Dermis microvascular lymphatic vessel endothelial cell (primary cell): ENCODE results near the gene LRBA. TPM values are rescaled to one million over a fixed set of nuclear protein-coding genes. Genes with fewer than 3 reads are reported as not detected.

Experiments
- DNase-seq, 2 donors: peaks; one replicate each; pipeline versions ENCODE4 v3.0.0 to v3.0.0-alpha.2; 2010; ENCODE audit warnings: low read depth in 2 of 2
- total RNA-seq: library from RNA; depleted of rRNA; stranded (reverse); fragments of >200 nt; gene quantifications from 2 replicates; pipeline ENCODE4 v1.2.1, GENCODE V29; 2014

Gene LRBA
- total RNA-seq, 1 donor from 2014 or later, result 53.9 TPM

DNA sequence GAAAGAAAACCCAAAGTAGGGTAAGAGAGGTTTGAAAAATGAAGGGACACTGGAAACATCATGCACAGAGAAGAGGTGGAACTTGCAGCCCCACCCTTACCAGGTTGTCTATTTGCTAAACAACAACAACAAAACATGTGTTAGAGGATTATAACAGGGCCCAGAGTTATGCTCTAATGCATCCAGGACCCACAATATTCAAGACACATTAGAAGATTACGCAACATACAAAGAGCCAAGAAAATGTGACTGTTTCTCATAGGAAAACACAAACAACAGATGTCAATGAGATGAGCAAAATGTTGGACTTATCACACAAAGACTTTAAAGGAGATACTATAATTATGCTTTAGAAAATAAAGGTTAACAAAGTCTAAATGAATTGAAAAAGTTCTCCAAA, 128.5 kb downstream of the LRBA start:
- DNase-seq, result no peak

DNA sequence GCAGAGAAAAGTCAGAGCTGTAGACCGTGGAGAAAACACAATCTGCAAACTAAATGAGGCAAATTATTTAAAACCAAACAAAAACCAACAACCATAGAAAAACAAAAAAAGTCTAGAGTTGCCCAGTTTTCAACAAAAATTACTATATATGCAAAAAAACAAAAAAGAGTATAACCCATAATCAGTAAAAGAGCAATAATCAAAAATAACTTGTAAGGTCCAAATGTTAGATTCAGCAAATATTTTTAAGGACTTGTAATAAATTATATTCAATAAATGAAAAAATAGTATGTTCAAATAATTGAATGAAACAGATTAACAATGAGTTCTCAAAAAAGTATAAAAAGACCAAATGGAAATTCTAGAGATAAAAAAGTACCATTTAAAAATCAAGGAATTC, 130.5 kb downstream of the LRBA start:
- no peak for DNase-seq

DNA sequence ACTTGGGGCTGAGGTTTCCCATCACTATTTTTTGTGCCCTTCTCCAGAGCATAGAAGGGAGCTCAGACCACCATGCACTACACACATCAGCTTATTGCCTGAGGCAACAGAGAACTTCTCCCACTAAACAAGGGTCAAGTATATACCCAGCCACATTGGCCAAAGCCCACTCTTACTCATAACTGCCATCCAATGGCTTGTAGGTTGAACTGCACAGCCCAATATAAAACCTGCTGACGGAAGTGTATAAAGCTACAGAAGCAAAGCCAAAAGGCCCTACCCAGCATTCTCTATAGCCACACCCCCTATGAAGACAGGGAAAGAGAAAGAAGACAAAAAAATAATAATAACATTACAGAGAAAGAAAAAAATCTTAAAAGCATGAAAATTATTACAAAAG, 139.7 kb downstream of the LRBA start:
- no peak for DNase-seq

DNA sequence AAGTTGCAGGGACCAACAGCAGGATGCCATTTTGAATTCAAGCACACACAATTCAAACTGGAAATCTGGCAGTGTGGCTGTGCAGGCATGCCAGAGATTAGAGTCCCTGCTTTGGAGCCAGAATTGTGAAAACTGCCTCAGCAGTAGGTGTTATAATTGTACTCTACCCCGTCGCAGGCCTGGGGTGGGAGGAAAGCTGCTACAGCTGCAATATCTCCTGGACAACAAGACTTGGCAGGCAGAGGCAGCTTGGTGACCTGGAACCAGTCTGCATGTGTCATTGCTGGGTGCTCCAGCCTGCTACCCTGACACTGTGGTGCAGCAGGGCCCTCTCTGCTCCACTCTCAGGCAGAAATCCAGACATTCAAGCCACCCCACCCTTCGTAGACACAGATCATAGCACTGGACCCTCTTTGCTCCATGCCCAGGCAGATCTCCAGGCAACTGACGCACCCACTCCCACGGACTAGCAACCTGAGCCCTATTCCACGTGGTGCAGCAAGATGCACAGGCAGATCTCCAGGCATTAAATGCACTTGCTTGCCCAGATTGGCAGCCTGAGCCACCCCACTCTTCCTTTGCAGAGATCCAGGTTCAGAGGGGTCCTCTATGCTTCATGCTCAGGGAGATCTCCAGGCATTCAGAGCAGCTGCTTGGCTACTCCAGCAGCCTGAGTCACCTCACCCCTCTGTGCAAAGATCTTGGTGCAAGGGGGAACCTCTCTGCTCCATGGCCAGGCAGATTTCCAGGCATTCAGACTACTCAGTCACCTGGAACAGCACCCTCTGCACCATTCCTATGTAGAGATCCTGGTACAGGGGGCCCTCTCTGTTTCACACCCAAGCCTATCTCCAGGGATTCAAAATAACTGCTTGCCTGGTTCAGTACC, 140.5 kb downstream of the LRBA start:
- DNase-seq, result no peak

DNA sequence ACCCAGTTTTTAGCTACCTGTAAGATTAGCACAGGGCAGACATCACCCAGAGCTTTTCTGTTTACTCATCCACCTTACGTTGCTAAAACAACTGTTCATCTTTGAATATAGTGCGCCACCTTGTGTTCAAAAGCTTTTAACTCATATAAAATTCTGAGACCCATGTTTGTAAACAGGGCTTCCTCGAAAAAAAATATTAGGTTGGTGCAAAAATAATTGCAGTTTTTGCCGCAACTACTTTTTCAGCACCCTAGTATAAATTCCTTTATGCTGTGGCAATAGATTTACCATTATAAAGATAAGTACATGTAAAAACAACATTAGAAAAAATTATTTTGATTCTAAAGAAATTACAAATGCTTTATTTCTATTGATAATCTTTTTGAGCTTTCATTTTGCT, 147.9 kb downstream of the LRBA start:
- DNase-seq, result peak; percentile 78 to 84

DNA sequence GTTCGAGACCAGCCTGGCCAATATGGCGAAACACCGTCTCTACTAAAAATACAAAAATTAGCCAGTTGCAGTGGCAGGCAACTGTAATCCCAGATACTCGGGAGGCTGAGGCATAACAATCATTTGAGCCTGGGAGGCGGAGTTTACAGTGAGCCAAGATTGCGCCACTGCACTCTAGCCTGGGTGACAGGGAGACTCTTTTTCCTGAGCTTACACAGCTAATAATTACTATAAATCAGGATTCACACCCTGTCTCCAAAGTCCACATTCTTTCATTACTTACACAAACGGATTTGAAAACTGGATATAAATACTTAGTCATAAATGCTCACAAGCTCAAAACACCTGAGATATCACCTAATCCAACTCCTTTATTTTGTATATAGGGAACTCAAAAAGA, 151.6 kb downstream of the LRBA start:
- no peak for DNase-seq

DNA sequence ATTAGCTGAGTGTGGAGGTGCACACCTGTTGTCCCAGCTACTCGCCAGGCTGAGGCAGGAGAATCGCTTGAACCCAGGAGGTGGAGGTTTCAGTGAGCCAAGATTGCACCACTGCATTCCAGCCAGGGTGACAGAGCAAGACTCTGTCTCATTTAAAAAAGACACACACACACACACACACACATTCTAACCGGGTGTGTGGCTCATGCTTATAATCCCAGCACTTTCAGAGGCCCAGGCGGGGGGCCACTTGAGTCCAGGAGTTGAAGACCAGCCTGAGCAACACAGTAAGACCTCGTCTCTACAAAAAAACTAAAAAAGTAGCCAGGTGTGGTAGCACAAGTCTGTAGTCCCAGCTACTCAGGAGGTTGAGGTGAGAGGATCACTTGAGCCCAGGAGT, 152.3 kb downstream of the LRBA start:
- no peak for DNase-seq

DNA sequence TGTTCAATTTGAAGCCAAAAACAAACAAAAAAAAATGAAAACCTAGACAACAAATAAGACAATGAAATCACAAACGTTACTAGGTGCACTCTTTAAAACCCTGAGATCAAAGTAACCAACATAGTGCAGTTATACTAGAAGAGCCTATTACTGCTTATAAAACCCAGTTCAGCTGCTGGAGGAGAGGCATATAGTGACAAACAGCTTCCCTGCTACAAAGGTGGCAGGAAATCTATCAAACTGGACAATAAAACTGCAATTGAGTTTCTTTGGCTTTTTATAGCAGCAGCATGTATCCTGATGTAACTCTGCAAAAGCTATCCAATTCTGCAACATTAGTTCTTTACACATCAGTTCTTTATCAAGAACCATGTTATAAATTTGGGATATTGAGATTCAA, 155.6 kb downstream of the LRBA start:
- DNase-seq, result no peak

DNA sequence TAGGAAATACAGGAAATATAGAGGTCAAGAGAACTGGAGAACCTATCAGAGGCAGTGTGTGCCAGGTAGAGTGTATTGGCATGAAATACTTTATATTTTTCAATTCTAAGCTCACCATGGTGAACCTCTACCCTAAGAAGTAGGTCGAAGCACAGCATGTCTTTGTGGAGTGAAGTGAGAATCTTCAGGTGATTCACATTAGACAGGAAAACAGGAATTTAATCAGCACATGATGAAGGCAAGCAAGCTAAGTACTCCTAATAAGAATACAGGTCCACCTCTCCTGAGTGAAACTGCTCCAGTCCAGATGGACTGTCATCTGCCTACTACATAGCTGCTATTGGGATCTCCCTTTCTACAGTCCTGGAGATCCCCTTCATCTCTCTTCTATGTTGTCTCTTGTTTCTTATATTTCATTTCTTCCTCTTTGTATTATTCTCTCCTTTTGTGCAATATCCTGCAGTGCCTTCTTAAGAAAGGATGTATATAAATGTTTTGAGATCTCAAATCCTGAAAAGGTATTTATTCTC, 159.0 kb downstream of the LRBA start:
- DNase-seq, result no peak

DNA sequence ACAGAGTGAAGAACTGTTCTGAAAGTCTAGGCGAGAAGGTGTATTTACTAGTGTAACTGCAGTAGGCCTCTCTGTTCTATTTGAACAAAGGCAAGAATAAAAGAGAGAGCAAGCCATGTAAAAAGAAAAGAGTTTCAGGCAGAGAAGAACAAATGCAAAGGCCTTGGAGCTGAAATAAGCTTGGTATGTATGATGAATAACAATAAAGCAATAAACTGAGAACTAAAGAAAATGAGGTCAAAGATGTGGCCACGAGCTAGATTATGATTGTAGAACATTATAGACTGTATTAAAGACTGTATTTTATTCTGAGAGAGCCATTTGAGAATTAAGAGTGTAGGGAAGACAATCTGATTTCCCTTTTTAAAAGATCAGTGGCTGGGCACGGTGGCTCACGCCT, 160.5 kb downstream of the LRBA start:
- DNase-seq, result no peak

DNA sequence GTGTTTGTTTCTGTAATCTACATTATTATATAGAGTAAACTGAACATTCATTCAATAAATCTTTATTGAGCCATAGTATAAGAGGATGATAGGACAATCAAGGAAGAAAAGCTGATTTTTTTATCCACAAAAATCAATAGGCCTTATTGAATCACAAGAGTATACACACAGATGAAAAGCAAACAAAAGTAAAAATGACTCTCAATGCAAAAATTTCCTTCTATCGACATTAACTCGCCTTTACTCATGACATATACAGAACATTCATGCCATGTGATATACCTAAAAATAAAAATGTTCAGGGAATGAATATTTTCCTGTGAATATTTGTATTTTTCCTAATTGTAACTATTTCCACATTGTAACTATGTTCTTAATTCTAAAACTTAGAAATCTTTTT, 161.2 kb downstream of the LRBA start:
- DNase-seq, result no peak

DNA sequence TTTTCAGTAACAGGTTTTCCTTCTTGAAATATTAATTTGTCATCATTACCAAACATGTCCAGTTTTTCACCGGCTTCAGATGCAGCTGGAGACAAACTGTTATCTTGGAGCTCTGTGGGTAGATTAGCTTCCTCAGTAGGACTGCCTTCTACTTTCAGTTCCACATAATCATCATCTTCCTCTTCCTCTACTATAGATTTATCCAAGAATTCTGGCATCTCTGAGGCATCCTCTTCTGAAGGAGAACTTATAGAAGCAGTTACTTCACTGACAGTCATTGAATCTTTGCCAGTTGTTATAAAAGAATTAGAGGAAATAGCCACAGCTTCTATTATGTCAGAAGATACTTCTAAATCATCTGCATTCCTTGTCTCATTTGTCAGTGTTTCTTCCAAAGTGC, 162.9 kb downstream of the LRBA start:
- DNase-seq, result no peak

DNA sequence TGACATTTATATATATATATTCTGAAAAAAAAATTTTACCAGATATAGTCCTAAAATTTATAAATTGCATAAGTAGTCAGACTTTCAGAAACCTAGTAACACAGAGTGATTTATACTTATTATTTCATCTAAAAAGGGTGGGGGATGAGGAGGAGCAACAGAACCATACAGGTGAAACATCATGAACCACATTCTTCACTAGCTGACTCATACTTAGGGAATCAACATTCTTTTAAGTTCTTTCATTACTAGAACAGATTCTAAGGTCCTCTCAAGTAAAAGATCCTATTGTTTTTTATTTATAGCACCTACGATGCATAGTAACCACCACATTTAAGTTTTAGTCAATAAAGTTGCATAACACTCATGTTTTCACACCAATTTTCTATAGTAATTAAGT, 166.1 kb downstream of the LRBA start:
- DNase-seq, result no peak

DNA sequence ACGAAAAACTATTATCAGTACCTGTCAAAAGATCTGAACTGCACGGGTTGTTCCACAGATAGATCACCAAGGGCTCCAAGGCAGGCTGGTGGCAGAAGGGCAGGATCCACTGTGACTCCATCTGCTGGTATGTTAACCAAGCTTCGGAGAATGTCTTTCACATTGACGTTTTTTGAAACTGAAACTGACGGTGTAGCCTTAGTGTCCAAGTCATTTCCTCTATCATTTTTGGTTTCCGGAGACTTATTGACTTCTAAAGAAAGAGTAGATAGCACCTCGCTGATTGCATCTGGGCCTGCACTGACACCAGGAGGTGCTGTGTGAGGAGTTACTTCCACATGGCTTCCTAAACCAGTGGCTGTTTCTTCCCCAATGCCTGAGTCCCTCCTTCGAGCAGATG, 186.9 kb downstream of the LRBA start:
- DNase-seq, result no peak

DNA sequence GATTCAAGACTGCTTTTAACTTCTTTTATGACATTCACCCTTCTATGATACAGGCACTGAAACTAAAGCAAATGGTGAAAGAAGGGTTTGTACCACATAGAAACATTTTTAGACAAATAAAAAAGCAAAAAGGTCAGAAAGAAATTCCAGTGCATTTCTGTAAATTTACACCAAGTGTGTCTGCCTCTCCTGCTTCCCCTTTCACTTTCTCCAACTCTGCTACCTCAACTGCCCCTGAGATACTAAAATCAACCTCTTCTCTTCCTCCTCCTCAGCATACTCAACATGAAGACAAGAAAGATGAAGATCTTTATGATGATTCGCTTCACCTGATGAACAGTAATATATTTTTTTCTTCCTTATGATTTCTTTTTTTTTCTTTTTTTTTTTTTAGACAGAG, 187.9 kb downstream of the LRBA start:
- no peak for DNase-seq

DNA sequence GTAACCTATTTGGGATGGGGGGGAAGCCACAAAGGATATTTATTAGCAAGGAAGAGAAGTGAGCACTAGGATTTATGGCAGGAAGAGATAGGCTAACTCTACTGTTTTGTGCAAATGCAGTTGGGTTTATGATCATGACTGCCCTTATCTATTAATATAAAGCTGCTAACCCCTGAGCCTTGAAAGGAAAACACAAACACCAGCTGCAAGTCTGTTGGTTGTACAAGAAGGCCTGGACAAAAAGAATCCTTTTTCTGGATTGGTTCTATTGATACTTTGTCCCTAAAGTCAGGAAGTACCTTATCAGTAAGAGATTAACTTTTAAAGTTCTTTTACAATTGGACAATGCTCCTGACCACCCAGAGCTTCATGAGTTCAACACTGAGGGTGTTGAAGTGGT, 188.8 kb downstream of the LRBA start:
- DNase-seq, result peak in 1 of 2 donors; percentile 32

DNA sequence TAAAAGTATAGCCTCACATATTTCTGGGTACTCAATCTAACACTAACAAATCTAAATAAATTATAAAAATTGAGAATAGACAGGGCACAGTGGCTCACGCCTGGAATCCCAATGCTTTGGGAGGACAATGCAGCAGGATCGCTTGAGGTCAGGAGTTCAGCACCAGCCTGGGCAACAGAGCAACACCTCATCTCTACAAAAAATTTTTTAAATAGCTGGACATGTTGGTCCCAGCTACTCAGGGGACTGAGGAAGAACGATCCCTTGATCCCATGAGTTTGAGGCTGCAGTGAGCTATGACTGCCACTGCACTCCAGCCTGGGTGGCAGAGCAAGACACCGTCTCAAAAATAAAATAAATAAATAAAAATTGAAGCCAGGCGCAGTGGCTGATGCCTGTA, 192.7 kb downstream of the LRBA start:
- no peak for DNase-seq

DNA sequence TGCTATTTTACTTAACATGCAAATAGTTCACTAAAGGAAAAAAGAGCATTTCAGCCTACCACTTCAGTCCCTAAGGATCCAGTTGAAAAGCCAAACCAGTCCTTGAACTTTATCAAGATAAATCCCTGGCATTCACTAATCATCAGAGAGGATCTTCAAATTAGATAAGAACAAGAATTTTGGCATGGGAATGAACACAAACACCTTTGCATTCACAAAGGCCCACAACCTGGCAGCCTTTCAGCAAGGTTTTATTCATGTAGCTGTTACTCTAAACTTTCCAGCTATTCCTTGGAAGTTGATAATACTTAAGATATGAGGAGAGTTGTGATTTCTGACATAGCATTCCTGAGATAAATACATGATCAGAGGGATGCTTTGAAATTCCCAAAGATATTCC, 193.4 kb downstream of the LRBA start:
- DNase-seq, result no peak

DNA sequence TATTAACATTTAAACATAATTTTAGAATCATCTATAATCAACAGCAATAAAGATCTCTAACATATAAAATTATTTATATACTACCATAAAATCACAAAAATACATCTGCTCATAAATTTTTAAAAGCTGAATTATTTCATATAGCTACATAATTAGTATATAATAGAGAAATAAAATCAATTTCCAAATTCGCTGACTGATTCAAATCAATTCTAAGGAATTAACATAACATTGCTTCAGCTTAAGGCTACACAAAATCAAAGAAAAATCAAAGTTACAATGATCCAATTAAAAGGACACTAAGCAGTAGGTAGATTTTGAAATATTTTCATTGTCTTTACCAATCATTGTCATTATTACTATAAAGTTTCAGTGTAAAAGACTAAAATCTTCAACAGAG, 194.7 kb downstream of the LRBA start:
- DNase-seq, result no peak

DNA sequence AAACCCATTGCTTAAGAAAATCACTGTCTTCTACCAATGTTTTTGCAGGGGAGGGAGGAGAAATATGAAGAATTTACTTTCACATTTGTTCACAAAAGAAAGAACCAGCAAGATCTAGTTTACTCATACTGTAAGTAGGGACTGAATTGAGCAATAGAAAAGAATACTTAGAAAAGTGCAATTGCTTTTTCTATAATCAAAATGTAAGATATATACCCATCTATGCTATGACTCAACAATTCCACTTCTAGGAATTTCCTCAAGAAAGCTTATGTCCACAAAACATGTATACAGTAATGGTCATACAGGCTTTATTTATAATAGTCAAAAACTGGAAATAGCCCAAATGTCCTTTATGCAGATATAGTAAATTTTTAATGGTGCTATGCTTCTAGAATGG, 196.4 kb downstream of the LRBA start:
- peak in 1 of 2 donors; percentile 40 for DNase-seq

DNA sequence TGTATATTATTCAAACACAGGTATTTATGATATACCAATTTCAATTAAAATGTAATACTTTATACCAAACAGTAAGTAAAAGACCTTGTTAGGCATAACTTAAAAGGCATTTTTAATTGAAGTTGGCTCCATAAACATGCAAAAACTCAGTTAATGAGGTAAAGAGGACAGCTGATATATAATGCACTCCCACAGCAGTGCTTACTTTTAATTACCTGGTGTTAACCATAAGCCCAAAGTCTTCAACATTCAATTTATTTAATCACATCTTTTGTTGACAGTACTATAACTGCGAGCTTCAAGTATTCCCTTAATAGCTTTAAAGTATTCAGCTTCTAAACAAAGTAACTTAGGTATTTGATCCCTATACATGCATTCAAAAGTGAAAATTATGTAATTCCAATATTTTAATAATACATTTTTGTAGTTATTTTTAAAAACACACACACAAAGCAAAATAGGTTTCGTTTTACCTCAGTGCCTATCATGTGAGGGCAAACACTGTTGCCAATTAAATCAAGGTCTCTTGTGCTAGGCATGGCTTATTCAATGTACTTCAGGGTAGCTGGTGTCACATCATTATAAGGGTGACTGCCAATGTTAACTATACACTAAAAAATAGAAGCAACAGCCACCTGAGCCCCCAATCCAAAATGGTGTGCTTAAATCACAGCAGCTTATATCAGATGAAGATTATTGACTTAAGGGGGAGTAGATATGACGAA, 197.1 kb downstream of the LRBA start:
- no peak for DNase-seq

DNA sequence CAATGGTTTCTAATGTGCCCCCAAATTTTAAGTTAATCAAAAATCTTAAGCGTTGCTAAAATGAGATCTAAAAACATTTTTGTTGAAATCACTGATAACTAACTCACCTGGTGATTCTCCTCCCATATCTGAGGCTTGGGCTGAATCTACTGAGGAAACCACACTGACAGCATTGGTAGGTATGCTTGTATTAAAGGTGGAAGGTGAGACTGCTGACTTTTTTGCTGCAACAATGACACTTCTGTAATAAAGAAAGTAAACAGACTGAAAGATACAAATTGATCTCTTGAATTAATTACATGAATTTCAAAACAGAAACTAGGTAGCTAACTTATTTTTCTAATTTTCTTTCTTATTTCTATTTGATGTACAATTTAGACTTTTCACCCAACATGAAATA, 198.1 kb downstream of the LRBA start:
- no peak for DNase-seq

DNA sequence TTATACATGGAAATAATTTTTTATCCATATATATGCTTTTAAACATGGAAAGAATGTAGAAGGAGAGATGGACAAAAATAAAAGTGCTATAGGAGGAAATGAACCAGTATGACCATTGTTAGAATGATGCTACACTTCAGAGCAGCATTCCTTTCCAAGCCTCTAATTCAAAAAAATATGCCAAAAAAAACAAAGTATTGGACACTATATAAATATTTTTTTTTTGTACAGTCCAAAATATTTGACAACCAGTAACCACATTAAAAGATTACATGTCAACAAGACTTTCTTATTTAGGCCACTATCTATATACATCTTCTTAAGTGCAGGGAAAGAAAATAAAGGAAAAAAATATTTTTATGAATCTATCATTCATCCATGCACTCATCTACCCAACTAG, 198.6 kb downstream of the LRBA start:
- DNase-seq, result peak; percentile 18 to 52
